PC-9 (cell line): ENCODE measurements around the gene TRIO. TPM values are rescaled to one million over a fixed set of nuclear protein-coding genes. Genes with fewer than 3 reads are reported as not detected.

Experiments
- BruUV-seq: library from RNA; stranded (reverse); fragments of 400-500 nt; replicated peaks from 2 replicates; lab custom pipeline; 2021; lab: Mats Ljungman, UMichigan
- CTCF ChIA-PET: fragments of 300-600 bp; sonication (Branson Sonifier 250); formaldehyde crosslinking; loops from one replicate; lab custom pipeline; 2022; ENCODE audit warnings: antibody characterized with exemption; lab: Charles Lee
- POLR2A ChIA-PET: fragments of 300-600 bp; sonication (Branson Sonifier 250); formaldehyde crosslinking; loops from one replicate; lab custom pipeline; 2022; ENCODE audit warnings: antibody characterized with exemption; ENCODE audit not compliant: unreplicated experiment; lab: Charles Lee
- DNase-seq, 2 experiments: peaks; one replicate each; pipeline versions ENCODE4 v3.0.0 to v3.0.0-alpha.2; 2015 to 2022; ENCODE audit warnings: mixed read lengths in 1 of 2
- H2AFZ ChIP-seq: fragments of 200-600 bp; sonication (generic); 2 replicates; pipeline ENCODE4 v1.8.1; 2017; ENCODE audit warnings: antibody characterized with exemption
- H3F3A ChIP-seq: fragments of 200-600 bp; sonication (generic); 2 replicates; pipeline ENCODE4 v1.8.1; 2017; ENCODE audit warnings: antibody characterized with exemption, mild to moderate bottlenecking, low read depth; ENCODE audit not compliant: insufficient read depth
- H3K27ac ChIP-seq: fragments of 200-600 bp; sonication (generic); 2 replicates; pipeline ENCODE4 v1.6.1; 2016; ENCODE audit warnings: mixed run types
- H3K27me3 ChIP-seq: fragments of 200-600 bp; sonication (generic); 2 replicates; pipeline ENCODE4 v1.6.1; 2016; ENCODE audit warnings: low read depth, mixed run types; ENCODE audit not compliant: insufficient read depth
- H3K36me3 ChIP-seq: fragments of 200-600 bp; sonication (generic); 2 replicates; pipeline ENCODE4 v1.6.1; 2016; ENCODE audit warnings: low read depth, mixed run types
- H3K4me1 ChIP-seq: fragments of 200-600 bp; sonication (generic); replicated peaks from 2 replicates; pipeline ENCODE4 v1.6.1; 2016; ENCODE audit warnings: mixed run types; ENCODE audit not compliant: insufficient read depth
- H3K4me2 ChIP-seq: fragments of 200-600 bp; sonication (generic); 2 replicates; pipeline ENCODE4 v1.6.1; 2017; ENCODE audit warnings: mixed run types
- H3K4me3 ChIP-seq: fragments of 200-600 bp; sonication (generic); 2 replicates; pipeline ENCODE4 v1.6.1; 2016; ENCODE audit warnings: mixed run types
- H3K79me2 ChIP-seq: fragments of 200-600 bp; sonication (generic); 2 replicates; pipeline ENCODE4 v1.6.1; 2017; ENCODE audit warnings: low read depth, mixed run types
- H3K9me2 ChIP-seq: fragments of 200-600 bp; sonication (generic); 2 replicates; pipeline ENCODE4 v1.8.1; 2017; ENCODE audit warnings: mild to moderate bottlenecking; ENCODE audit not compliant: insufficient read depth
- H3K9me3 ChIP-seq: fragments of 200-600 bp; sonication (generic); 2 replicates; pipeline ENCODE4 v1.8.1; 2016; ENCODE audit warnings: low read depth; ENCODE audit not compliant: insufficient read depth
- H4K20me1 ChIP-seq: fragments of 200-600 bp; sonication (generic); 2 replicates; pipeline ENCODE4 v1.8.1; 2017; ENCODE audit not compliant: insufficient read depth
- EZH2 ChIP-seq: fragments of 200-600 bp; sonication (generic); IDR thresholded peaks from 2 replicates; pipeline ENCODE4 v1.8.0; 2017; ENCODE audit warnings: antibody characterized with exemption, low read depth
- intact Hi-C: fragments of 100-400 bp; cut with micrococcal nuclease; formaldehyde crosslinking; loops from one replicate; pipeline ENCODE4 v1.10.0; 2022; ENCODE audit not compliant: unreplicated experiment
- total RNA-seq: library from RNA; stranded (reverse); gene quantifications from 2 replicates; pipeline ENCODE4 v1.2.3, GENCODE V29; 2021
- TF ChIP-seq, protein P1 (sequence below): fragments of 200-600 bp; sonication (generic); conservative IDR thresholded peaks from 2 replicates; pipeline ENCODE4 v1.6.1; 2017; ENCODE audit warnings: mixed run types, antibody characterized with exemption, mild to moderate bottlenecking, moderate library complexity

TRIO gene
- total RNA-seq, 1 experiment from 2014 or later: 596 TPM

DNA sequence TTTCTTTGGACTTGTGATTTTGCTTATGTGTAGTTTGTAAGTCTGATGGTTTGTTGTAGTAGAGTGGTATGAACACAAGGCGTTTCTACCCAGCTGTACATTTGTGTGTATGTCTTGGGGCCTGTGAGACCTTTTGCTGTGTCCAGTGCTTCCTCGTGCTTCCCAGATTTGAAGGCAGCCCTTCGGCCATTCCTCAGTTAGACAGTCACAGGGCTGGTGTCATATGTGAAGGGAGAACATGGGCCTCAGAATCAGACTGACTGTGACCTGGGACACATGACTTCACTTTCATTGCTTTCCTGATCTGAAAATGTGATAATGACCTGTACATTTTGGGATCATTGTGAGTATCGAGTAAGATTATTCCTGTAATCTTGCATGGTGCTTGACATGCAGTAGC, 140.0 kb downstream of the TRIO start:
- no peaks in the 10 kb centered on the region for H3K27me3 ChIP-seq
- H3K4me1 ChIP-seq: no peaks in the 10 kb centered on the region
- DNase-seq: no peak
- H3K79me2 ChIP-seq: peaks cover 63% of the 10 kb centered on the region
- POLR2A ChIA-PET: interaction anchor here (0.5 kb wide), 1 partner anchor 250 kb away, joined by 3 read pairs; no protein-coding TSS in a partner anchor
- H3K9me2 ChIP-seq: no peaks in the 10 kb centered on the region
- H3K27ac ChIP-seq: no peak overlapping the region
- BruUV-seq: no TSS peak
- no peak overlapping the region for H3K4me2 ChIP-seq
- intact Hi-C loops: no loop called here
- CTCF ChIA-PET: no interaction called here
- peaks cover 34% of the 10 kb centered on the region for H3K36me3 ChIP-seq
- H2AFZ ChIP-seq: no peak overlapping the region
- H3F3A ChIP-seq: peaks cover 23% of the 10 kb centered on the region; the same call in 1 of the 2 replicates
- H3K9me3 ChIP-seq: no peaks in the 10 kb centered on the region
- peaks cover 6% of the 10 kb centered on the region; the same call in 1 of the 2 replicates for H4K20me1 ChIP-seq
- TF ChIP-seq, protein P1, sequence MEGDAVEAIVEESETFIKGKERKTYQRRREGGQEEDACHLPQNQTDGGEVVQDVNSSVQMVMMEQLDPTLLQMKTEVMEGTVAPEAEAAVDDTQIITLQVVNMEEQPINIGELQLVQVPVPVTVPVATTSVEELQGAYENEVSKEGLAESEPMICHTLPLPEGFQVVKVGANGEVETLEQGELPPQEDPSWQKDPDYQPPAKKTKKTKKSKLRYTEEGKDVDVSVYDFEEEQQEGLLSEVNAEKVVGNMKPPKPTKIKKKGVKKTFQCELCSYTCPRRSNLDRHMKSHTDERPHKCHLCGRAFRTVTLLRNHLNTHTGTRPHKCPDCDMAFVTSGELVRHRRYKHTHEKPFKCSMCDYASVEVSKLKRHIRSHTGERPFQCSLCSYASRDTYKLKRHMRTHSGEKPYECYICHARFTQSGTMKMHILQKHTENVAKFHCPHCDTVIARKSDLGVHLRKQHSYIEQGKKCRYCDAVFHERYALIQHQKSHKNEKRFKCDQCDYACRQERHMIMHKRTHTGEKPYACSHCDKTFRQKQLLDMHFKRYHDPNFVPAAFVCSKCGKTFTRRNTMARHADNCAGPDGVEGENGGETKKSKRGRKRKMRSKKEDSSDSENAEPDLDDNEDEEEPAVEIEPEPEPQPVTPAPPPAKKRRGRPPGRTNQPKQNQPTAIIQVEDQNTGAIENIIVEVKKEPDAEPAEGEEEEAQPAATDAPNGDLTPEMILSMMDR: no peak
- no peak for TF ChIP-seq EZH2
- H3K4me3 ChIP-seq: no peak overlapping the region

DNA sequence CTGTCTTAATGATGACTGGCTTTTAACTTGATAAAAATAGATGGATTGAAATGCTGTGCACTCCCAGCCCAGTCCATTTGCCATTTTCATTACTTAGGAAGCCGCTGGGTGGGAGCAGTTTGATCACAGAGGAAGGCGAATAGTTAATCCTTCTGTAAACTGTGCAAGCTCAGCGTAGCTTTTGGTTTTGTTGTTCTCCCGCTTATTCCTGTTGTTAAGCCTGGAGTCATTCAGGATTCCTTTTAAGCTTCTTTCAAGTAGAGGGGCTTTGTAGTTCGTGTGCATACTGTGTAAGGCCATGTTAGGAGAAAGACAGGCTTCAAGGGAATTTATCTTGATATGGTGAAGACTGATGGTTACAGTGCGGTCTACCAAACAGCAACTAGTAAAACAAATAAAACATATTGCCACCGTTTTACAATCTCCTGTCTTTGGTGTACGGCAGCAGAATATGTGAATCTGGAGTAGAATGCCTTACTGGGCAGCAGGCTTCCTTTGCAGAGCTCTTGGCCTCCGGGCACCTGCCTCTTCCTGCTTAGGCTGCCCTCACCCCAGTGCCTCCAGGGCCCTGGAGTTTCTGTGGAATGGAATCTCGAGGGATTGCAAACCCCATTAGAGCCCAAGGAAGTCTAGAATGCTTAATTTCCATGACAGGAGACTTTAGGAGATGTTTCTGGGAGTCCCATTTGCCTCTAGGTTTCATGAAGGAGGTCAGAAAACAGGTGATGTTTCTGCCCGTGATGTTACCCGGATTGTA, 141.4 kb downstream of the TRIO start:
- Histone ChIP-seq H3K79me2 (peaks cover 48% of the 10 kb centered on the region), H3K4me3 (no peak overlapping the region), H3K9me2 (no peaks in the 10 kb centered on the region), H3K4me2 (no peak overlapping the region), H3K4me1 (no peaks in the 10 kb centered on the region), H3K27ac (no peak overlapping the region), H3K27me3 (no peaks in the 10 kb centered on the region), H2AFZ (no peak overlapping the region), H3K36me3 (peaks cover 36% of the 10 kb centered on the region), H3K9me3 (no peaks in the 10 kb centered on the region), H4K20me1 (peaks cover 10% of the 10 kb centered on the region; the same call in 1 of the 2 replicates), H3F3A (peaks cover 20% of the 10 kb centered on the region; the same call in 1 of the 2 replicates)
- ChIA-PET CTCF (no interaction called here), POLR2A (no interaction called here)
- no peak for TF ChIP-seq EZH2
- TF ChIP-seq, protein P1: no peak
- intact Hi-C loops: no loop called here
- no TSS peak for BruUV-seq
- no peak for DNase-seq

DNA sequence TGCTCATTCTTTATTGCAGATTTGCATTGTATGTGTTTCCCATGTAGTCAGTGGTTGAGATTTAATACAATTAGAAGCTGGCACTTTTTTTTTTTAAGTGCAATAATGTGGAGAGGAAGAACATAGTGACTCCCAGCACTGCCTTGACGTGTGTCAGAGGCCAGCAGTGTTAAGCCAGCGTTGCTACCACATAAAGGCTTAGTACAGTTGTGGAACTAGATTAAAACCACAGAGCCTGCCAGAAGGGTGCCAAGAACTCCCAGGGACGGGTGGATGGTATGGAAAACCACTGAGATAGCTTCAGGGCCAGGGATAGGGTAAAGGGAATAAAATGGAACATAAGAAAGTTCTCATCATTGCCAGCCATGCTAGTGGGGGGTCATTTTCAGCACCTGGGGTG, 142.9 kb downstream of the TRIO start:
- BruUV-seq: no TSS peak
- no peak for DNase-seq
- no peak overlapping the region for H2AFZ ChIP-seq
- H4K20me1 ChIP-seq: peaks cover 10% of the 10 kb centered on the region; the same call in 1 of the 2 replicates
- H3K4me1 ChIP-seq: no peaks in the 10 kb centered on the region
- no peaks in the 10 kb centered on the region for H3K9me2 ChIP-seq
- H3K9me3 ChIP-seq: no peaks in the 10 kb centered on the region
- ChIA-PET POLR2A (no interaction called here), CTCF (no interaction called here)
- H3K4me2 ChIP-seq: no peak overlapping the region
- intact Hi-C loops: no loop called here
- H3K36me3 ChIP-seq: peaks cover 42% of the 10 kb centered on the region
- H3K4me3 ChIP-seq: no peak overlapping the region
- no peak overlapping the region for H3K27ac ChIP-seq
- no peaks in the 10 kb centered on the region for H3K27me3 ChIP-seq
- TF ChIP-seq, protein P1: no peak
- no peak for TF ChIP-seq EZH2
- H3K79me2 ChIP-seq: peaks cover 44% of the 10 kb centered on the region
- H3F3A ChIP-seq: peaks cover 14% of the 10 kb centered on the region; the same call in 1 of the 2 replicates
